Osteocyte (in vitro differentiated cells): ENCODE results near the gene ATXN1L. TPM values are rescaled to one million over a fixed set of nuclear protein-coding genes. Genes with fewer than 3 reads are reported as not detected.
A peak's percentile ranks its signal among the peaks of the same experiment; 100 is the strongest.
"Not testable (repeated sequence)": the region's sequence is repeated elsewhere in the genome, so short reads cannot be mapped to it uniquely, and the experiment has no call there.

ENCODE experiments used
- DNase-seq: peaks from one replicate; pipeline ENCODE4 v3.0.0; 2021; ENCODE audit warnings: mixed read lengths; ENCODE audit not compliant: unreplicated experiment; ENCODE audit errors: extremely low spot score
- H3K27ac Mint-ChIP-seq: one replicate; pipeline ENCODE4 v1.8.0; 2021; ENCODE audit warnings: mild to moderate bottlenecking, mixed read lengths; ENCODE audit not compliant: unreplicated experiment
- H3K27me3 Mint-ChIP-seq: one replicate; pipeline ENCODE4 v1.8.0; 2021; ENCODE audit warnings: mixed read lengths; ENCODE audit not compliant: unreplicated experiment
- H3K36me3 Mint-ChIP-seq: one replicate; pipeline ENCODE4 v1.8.0; 2021; ENCODE audit warnings: mixed read lengths; ENCODE audit not compliant: unreplicated experiment
- H3K4me1 Mint-ChIP-seq: one replicate; pipeline ENCODE4 v1.8.0; 2021; ENCODE audit warnings: mixed read lengths; ENCODE audit not compliant: unreplicated experiment
- H3K4me3 Mint-ChIP-seq: one replicate; pipeline ENCODE4 v1.8.0; 2021; ENCODE audit warnings: mild to moderate bottlenecking, moderate library complexity, mixed read lengths; ENCODE audit not compliant: unreplicated experiment
- H3K9me3 Mint-ChIP-seq: one replicate; pipeline ENCODE4 v1.8.0; 2021; ENCODE audit warnings: mixed read lengths; ENCODE audit not compliant: unreplicated experiment
- CTCF ChIP-seq: fragments of 200-600 bp; sonication (generic); IDR thresholded peaks from 2 replicates; pipeline ENCODE4 v1.5.0; 2021; ENCODE audit warnings: antibody characterized with exemption, mild to moderate bottlenecking, moderate library complexity
- total RNA-seq: library from RNA; stranded (reverse); gene quantifications from 2 replicates; pipeline ENCODE4 v1.2.1, GENCODE V29; 2021

Gene ATXN1L
- total RNA-seq, 1 donor from 2014 or later: 30.9 TPM

- H3K27me3 Mint-ChIP-seq: no peaks in the 10 kb centered on the region
- no peaks in the 10 kb centered on the region for H3K9me3 Mint-ChIP-seq
- DNase-seq: peak; percentile 96
- no peaks in the 10 kb centered on the region for H3K36me3 Mint-ChIP-seq
- TF ChIP-seq CTCF: no peak
- H3K4me3 Mint-ChIP-seq: peak within 1 kb of the TSS; percentile 93
- peaks cover 22% of the 10 kb centered on the region for H3K4me1 Mint-ChIP-seq
- peak within 1 kb of the TSS; percentile 100 for H3K27ac Mint-ChIP-seq
Observed at GRCh38 chr16:71808593-71809459, 37.0 kb upstream of the ATXN1L start, which contains the start of gene AP1G1. Gene AP1G1 (minus strand): TSS chr16:71808834. CDS start chr16:71789479, 19,355 bp downstream.

GRCh38 chr16:71810155-71810530, 35.6 kb upstream of the ATXN1L start:
- not testable (repeated sequence) for H3K36me3 Mint-ChIP-seq, DNase-seq, H3K9me3 Mint-ChIP-seq, H3K4me3 Mint-ChIP-seq, H3K27ac Mint-ChIP-seq, H3K27me3 Mint-ChIP-seq
- H3K4me1 Mint-ChIP-seq: peaks cover 22% of the 10 kb centered on the region

- no peak for DNase-seq
- peaks cover 27% of the 10 kb centered on the region for H3K4me1 Mint-ChIP-seq
- H3K27ac Mint-ChIP-seq: no peak overlapping the region
Observed at GRCh38 chr16:71811261-71811803, 34.4 kb upstream of the ATXN1L start.

GRCh38 chr16:71817155-71817500, 28.6 kb upstream of the ATXN1L start:
- not testable (repeated sequence) for H3K27me3 Mint-ChIP-seq, H3K36me3 Mint-ChIP-seq, DNase-seq, H3K9me3 Mint-ChIP-seq
- Mint-ChIP-seq H3K4me3 (peak overlapping the region; percentile 49), H3K27ac (peak overlapping the region; percentile 93), H3K4me1 (peaks cover 25% of the 10 kb centered on the region)

More at GRCh38 chr16:71811261-71811803, 34.4 kb upstream of the ATXN1L start:
- Mint-ChIP-seq H3K27me3 (no peaks in the 10 kb centered on the region), H3K4me3 (no peak overlapping the region), H3K9me3 (no peaks in the 10 kb centered on the region), H3K36me3 (no peaks in the 10 kb centered on the region)
- TF ChIP-seq CTCF: no peak

GRCh38 chr16:71826533-71827017, 19.2 kb upstream of the ATXN1L start:
- Mint-ChIP-seq H3K36me3 (no peaks in the 10 kb centered on the region), H3K27ac (no peak overlapping the region), H3K4me1 (no peaks in the 10 kb centered on the region), H3K27me3 (no peaks in the 10 kb centered on the region), H3K4me3 (no peak overlapping the region), H3K9me3 (peaks cover 4% of the 10 kb centered on the region)
- no peak for TF ChIP-seq CTCF
- no peak for DNase-seq

GRCh38 chr16:71830359-71830758, 15.4 kb upstream of the ATXN1L start:
- TF ChIP-seq CTCF: no peak
- no peak overlapping the region for H3K27ac Mint-ChIP-seq
- no peak for DNase-seq
- H3K4me3 Mint-ChIP-seq: no peak overlapping the region
- H3K36me3 Mint-ChIP-seq: no peaks in the 10 kb centered on the region
- H3K27me3 Mint-ChIP-seq: no peaks in the 10 kb centered on the region
- no peaks in the 10 kb centered on the region for H3K4me1 Mint-ChIP-seq
- H3K9me3 Mint-ChIP-seq: peaks cover 4% of the 10 kb centered on the region

- not testable (repeated sequence) for H3K27me3 Mint-ChIP-seq, H3K27ac Mint-ChIP-seq, H3K4me1 Mint-ChIP-seq, H3K36me3 Mint-ChIP-seq, DNase-seq, H3K9me3 Mint-ChIP-seq, H3K4me3 Mint-ChIP-seq
Observed at GRCh38 chr16:71831698-71832097, 14.1 kb upstream of the ATXN1L start.

- H3K27me3 Mint-ChIP-seq, H3K4me1 Mint-ChIP-seq, H3K4me3 Mint-ChIP-seq, H3K9me3 Mint-ChIP-seq, H3K36me3 Mint-ChIP-seq, DNase-seq, H3K27ac Mint-ChIP-seq: not testable (repeated sequence)
Observed at GRCh38 chr16:71832112-71832511, 13.7 kb upstream of the ATXN1L start.
